Measurements from ENCODE around the gene SPANXD. TPM values are rescaled to one million over a fixed set of nuclear protein-coding genes. Genes with fewer than 3 reads are reported as not detected.

The SPANXD gene
- total and polyA plus RNA-seq, 3 experiments from 2014 or later = not detected

- H3K27me3 Mint-ChIP-seq = peaks cover 0 to 5% of the 10 kb centered on the region in 2 donors
- H3K27ac Mint-ChIP-seq = no peak overlapping the region
Observed at GRCh38 chrX:141669689-141670088, 28.9 kb downstream of the SPANXD start.

DNA sequence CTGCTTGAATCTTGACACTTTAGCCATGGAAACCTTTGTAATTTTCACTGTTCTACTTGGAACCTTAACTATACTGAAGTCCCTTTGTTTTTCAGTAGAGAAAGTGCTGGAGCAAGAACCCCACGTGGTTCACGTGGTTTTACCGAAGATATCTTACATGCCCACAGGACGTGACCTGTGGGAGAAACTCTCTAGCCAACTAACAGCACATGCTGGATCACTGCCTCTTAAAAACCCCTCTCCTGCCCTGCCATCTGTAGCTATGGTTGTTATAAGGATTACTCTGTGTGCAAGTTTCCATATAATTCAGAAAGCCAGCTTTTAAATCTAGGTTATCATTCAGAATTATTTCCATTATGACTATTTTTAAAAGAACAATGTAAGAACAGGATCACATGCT, 30.2 kb downstream of the SPANXD start:
- H3K36me3 Mint-ChIP-seq = no peaks in the 10 kb centered on the region
- no peak overlapping the region for H3K27ac Mint-ChIP-seq
- POLR2A ChIA-PET = no interaction called here
- no peaks in the 10 kb centered on the region for H3K36me3 ChIP-seq (ENCODE audit: insufficient read depth, low read length)
- no peaks in the 10 kb centered on the region for H3K27me3 ChIP-seq (ENCODE audit: insufficient read depth, low read length, poor library complexity, severe bottlenecking)
- CTCF ChIA-PET = no interaction called here
- H3K4me3 ChIP-seq (ENCODE audit: low read length) = no peak overlapping the region
- no peak for DNase-seq
- H3K9me3 ChIP-seq (ENCODE audit: low read length) = no peaks in the 10 kb centered on the region
- peaks cover 0 to 5% of the 10 kb centered on the region in 2 donors for H3K27me3 Mint-ChIP-seq
- no peak overlapping the region for H3K4me3 Mint-ChIP-seq
- H3K4me1 ChIP-seq (ENCODE audit: insufficient read depth, low read length) = no peaks in the 10 kb centered on the region
- H3K9me3 Mint-ChIP-seq = peaks cover 0 to 4% (median 2%) of the 10 kb centered on the region in 5 donors
- no peak overlapping the region for H3K27ac ChIP-seq (ENCODE audit: low read depth, low read length)
- no peaks in the 10 kb centered on the region for H3K4me1 Mint-ChIP-seq

More at GRCh38 chrX:141669689-141670088, 28.9 kb downstream of the SPANXD start:
- no peak for DNase-seq
- Histone ChIP-seq H3K27me3 (ENCODE audit: insufficient read depth, low read length, poor library complexity, severe bottlenecking) (no peaks in the 10 kb centered on the region), H3K27ac (ENCODE audit: low read depth, low read length) (no peak overlapping the region), H3K9me3 (ENCODE audit: low read length) (no peaks in the 10 kb centered on the region), H3K4me1 (ENCODE audit: insufficient read depth, low read length) (no peaks in the 10 kb centered on the region), H3K36me3 (ENCODE audit: insufficient read depth, low read length) (no peaks in the 10 kb centered on the region), H3K4me3 (ENCODE audit: low read length) (no peak overlapping the region)
- no peak overlapping the region for H3K4me3 Mint-ChIP-seq
- H3K9me3 Mint-ChIP-seq = peaks cover 0 to 4% (median 2%) of the 10 kb centered on the region in 5 donors
- ChIA-PET POLR2A (no interaction called here), CTCF (no interaction called here)
- no peaks in the 10 kb centered on the region for H3K4me1 Mint-ChIP-seq
- H3K36me3 Mint-ChIP-seq = no peaks in the 10 kb centered on the region

- H3K4me1 Mint-ChIP-seq = no peaks in the 10 kb centered on the region
- H3K4me3 Mint-ChIP-seq = no peak overlapping the region
- no peaks in the 10 kb centered on the region for H3K27me3 Mint-ChIP-seq
- H3K9me3 Mint-ChIP-seq = peaks cover 0 to 4% (median 0%) of the 10 kb centered on the region in 5 donors
- H3K4me1 ChIP-seq (ENCODE audit: insufficient read depth, low read length) = no peaks in the 10 kb centered on the region
- POLR2A ChIA-PET = no interaction called here
- CTCF ChIA-PET = no interaction called here
- no peak overlapping the region for H3K27ac Mint-ChIP-seq
- no peak overlapping the region for H3K27ac ChIP-seq (ENCODE audit: low read depth, low read length)
- H3K27me3 ChIP-seq (ENCODE audit: insufficient read depth, low read length, poor library complexity, severe bottlenecking) = no peaks in the 10 kb centered on the region
- H3K36me3 ChIP-seq (ENCODE audit: insufficient read depth, low read length) = no peaks in the 10 kb centered on the region
- H3K36me3 Mint-ChIP-seq = no peaks in the 10 kb centered on the region
- H3K9me3 ChIP-seq (ENCODE audit: low read length) = no peaks in the 10 kb centered on the region
- H3K4me3 ChIP-seq (ENCODE audit: low read length) = no peak overlapping the region
- DNase-seq = no peak
Observed at GRCh38 chrX:141662781-141663180, 35.8 kb downstream of the SPANXD start.

- ChIA-PET CTCF (no interaction called here), POLR2A (no interaction called here)
- Mint-ChIP-seq H3K27me3 (no peaks in the 10 kb centered on the region), H3K4me1 (no peaks in the 10 kb centered on the region), H3K27ac (no peak overlapping the region), H3K9me3 (peaks cover 0 to 3% (median 0%) of the 10 kb centered on the region in 5 donors), H3K4me3 (no peak overlapping the region), H3K36me3 (no peaks in the 10 kb centered on the region)
- DNase-seq = no peak
- H3K4me1 ChIP-seq (ENCODE audit: insufficient read depth, low read length) = no peaks in the 10 kb centered on the region
- no peak overlapping the region for H3K27ac ChIP-seq (ENCODE audit: low read depth, low read length)
- no peaks in the 10 kb centered on the region for H3K27me3 ChIP-seq (ENCODE audit: insufficient read depth, low read length, poor library complexity, severe bottlenecking)
- no peak overlapping the region for H3K4me3 ChIP-seq (ENCODE audit: low read length)
- H3K36me3 ChIP-seq (ENCODE audit: insufficient read depth, low read length) = no peaks in the 10 kb centered on the region
- no peaks in the 10 kb centered on the region for H3K9me3 ChIP-seq (ENCODE audit: low read length)
Observed at GRCh38 chrX:141652286-141652685, 46.3 kb downstream of the SPANXD start.

Other genes with a start within 250 kb of the SPANXD start
- gene SPANXA1, start 114.0 kb downstream of the SPANXD start, total RNA-seq = not detected
- gene SPANXA1, start 114.0 kb downstream of the SPANXD start, polyA plus RNA-seq = not detected
- gene SPANXA2, start 109.0 kb downstream of the SPANXD start, total RNA-seq = not detected
- not detected for gene SPANXA2, start 109.0 kb downstream of the SPANXD start, polyA plus RNA-seq
- not detected for gene MAGEC3, start 139.6 kb upstream of the SPANXD start, total RNA-seq
- not detected for gene MAGEC3, start 139.6 kb upstream of the SPANXD start, polyA plus RNA-seq
- not detected for gene MAGEC1, start 205.2 kb upstream of the SPANXD start, total RNA-seq
- gene MAGEC1, start 205.2 kb upstream of the SPANXD start, polyA plus RNA-seq = not detected